NCI-H187 treated with DMSO at 0.1 percent for 48 hours (cell line): Measurements from ENCODE around the gene CCDC149.

Source experiments
- DNase-seq: peaks from one replicate; lab custom pipeline; 2025; lab: John Stamatoyannopoulos, UW

Gene CCDC149

GRCh38 chr4:24878636-24879016 is 34.2 kb downstream of the CCDC149 start:
- no peak for DNase-seq

- no peak for DNase-seq
These were observed 34.8 kb downstream of the CCDC149 start for GRCh38 chr4:24877868-24878635.

- DNase-seq = no peak
These were observed 36.4 kb downstream of the CCDC149 start for GRCh38 chr4:24876431-24876830.

GRCh38 chr4:24872720-24873119 is 40.1 kb downstream of the CCDC149 start:
- no peak for DNase-seq

GRCh38 chr4:24871210-24871609 is 41.6 kb downstream of the CCDC149 start:
- DNase-seq = no peak

GRCh38 chr4:24867766-24868296 is 45.0 kb downstream of the CCDC149 start:
- DNase-seq = no peak

GRCh38 chr4:24867251-24867650 is 45.6 kb downstream of the CCDC149 start:
- DNase-seq = no peak

GRCh38 chr4:24865401-24865800 is 47.4 kb downstream of the CCDC149 start:
- no peak for DNase-seq

- no peak for DNase-seq
These were observed 49.0 kb downstream of the CCDC149 start for GRCh38 chr4:24863799-24864198.

- no peak for DNase-seq
These were observed 50.6 kb downstream of the CCDC149 start for GRCh38 chr4:24862073-24862751.

GRCh38 chr4:24858550-24858949 is 54.3 kb downstream of the CCDC149 start:
- DNase-seq = no peak

GRCh38 chr4:24858026-24858425 is 54.8 kb downstream of the CCDC149 start:
- no peak for DNase-seq

- DNase-seq = no peak
These were observed 56.3 kb downstream of the CCDC149 start for GRCh38 chr4:24856586-24856985.

- DNase-seq = no peak
These were observed 57.1 kb downstream of the CCDC149 start for GRCh38 chr4:24855741-24856140.

- DNase-seq = no peak
These were observed 59.7 kb downstream of the CCDC149 start for GRCh38 chr4:24853142-24853541.

GRCh38 chr4:24850674-24851073 is 62.2 kb downstream of the CCDC149 start:
- no peak for DNase-seq

GRCh38 chr4:24849756-24850155 is 63.1 kb downstream of the CCDC149 start:
- no peak for DNase-seq

- DNase-seq = no peak
These were observed 63.5 kb downstream of the CCDC149 start for GRCh38 chr4:24849351-24849750.

GRCh38 chr4:24846716-24847115 is 66.1 kb downstream of the CCDC149 start:
- no peak for DNase-seq

- no peak for DNase-seq
These were observed 66.9 kb downstream of the CCDC149 start for GRCh38 chr4:24845902-24846301.

- no peak for DNase-seq
These were observed 67.7 kb downstream of the CCDC149 start for GRCh38 chr4:24845132-24845531.

- DNase-seq = no peak
These were observed 69.7 kb downstream of the CCDC149 start for GRCh38 chr4:24843096-24843495.

GRCh38 chr4:24842356-24842755 is 70.5 kb downstream of the CCDC149 start:
- no peak for DNase-seq
